LNCAP (cell line): ENCODE measurements around the gene HPS6.

ENCODE experiments used
- TF ChIP-seq, protein P1 (sequence below): fragments of 450-650 bp; IDR thresholded peaks from 2 replicates; pipeline ENCODE4 v1.5.1; 2017; ENCODE audit warnings: mild to moderate bottlenecking

HPS6 gene

DNA sequence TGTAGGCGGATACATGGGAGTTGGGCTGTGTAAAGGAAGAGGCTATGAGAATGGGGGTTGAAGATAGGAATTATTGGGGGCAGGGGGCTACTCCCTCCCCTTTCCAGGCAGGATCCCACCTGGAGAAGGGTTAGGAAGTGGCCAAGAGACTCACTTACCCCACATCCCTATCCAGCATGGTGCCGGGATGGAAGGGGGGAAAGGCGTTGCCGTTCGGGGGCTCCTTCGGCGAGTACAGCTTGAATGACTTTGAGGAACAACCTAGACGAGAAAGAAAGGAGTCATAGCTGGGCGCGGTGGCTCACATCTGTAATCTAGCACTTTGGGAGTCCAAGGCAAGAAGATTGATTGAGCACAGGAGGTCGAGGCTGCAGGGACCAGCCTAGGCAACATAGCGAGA lies 46.1 kb downstream of the HPS6 start:
- TF ChIP-seq, protein P1, sequence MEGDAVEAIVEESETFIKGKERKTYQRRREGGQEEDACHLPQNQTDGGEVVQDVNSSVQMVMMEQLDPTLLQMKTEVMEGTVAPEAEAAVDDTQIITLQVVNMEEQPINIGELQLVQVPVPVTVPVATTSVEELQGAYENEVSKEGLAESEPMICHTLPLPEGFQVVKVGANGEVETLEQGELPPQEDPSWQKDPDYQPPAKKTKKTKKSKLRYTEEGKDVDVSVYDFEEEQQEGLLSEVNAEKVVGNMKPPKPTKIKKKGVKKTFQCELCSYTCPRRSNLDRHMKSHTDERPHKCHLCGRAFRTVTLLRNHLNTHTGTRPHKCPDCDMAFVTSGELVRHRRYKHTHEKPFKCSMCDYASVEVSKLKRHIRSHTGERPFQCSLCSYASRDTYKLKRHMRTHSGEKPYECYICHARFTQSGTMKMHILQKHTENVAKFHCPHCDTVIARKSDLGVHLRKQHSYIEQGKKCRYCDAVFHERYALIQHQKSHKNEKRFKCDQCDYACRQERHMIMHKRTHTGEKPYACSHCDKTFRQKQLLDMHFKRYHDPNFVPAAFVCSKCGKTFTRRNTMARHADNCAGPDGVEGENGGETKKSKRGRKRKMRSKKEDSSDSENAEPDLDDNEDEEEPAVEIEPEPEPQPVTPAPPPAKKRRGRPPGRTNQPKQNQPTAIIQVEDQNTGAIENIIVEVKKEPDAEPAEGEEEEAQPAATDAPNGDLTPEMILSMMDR: no peak

DNA sequence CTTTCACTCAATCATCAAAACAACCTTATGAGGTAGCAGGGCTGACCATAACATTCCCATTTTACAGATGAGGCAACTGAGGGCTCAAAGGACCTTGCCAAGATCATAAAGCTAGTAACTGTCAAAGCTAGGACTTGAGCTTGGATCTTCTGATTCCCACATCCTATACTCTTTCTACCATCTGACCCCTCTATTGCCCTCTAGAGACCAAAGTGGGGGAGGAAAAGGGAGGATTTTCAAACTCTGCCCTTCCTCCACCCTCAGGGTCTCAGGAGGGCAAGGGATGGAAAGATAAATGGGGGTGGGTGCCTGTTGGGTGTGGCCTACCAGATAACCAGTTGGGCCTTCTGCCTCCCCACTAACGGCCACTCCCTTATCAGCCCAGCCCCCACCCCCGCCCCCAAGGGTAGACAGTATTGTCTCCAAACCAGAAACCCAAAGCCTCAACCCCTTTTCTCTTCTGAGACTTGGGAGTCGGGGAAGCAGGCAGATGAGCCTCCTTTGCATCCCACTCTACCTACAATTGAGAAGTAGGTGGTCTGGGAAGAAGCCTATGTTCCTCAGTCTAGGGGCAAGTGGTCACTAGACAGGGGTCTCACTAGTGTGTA lies 47.2 kb downstream of the HPS6 start:
- TF ChIP-seq, protein P1: no peak

DNA sequence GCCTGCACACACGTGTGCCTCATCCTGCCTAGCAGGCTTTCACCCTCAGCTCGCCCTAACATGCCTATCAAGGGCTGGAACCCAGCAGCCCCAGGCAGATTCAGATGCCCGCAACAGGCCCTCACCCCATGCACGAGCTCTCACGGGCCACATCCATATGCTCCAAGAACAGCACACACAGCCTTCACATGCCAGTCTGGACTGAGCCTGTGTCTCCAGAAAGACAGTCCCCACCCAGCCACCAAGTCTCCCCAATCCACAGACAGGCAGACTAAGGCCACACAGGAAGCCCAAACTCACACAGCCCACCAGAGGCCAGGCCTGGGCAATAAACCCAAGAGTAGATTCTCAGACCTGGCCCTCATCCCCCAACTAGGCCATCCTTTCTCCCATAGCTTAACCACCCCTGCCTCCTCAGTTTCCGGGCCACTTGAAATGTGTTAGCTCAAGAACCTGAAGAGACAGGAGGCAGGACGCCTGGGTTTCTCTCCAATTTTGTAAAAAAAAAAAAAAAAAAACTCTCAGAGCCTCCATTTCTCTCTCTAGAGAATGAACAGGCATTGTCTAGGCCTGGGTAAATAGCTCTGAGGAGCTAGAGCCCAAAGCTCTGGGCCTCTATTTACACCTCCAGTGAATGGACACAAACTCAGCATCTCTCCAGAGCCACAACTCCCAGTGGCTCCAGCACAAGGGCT lies 48.3 kb downstream of the HPS6 start:
- TF ChIP-seq, protein P1: no peak

DNA sequence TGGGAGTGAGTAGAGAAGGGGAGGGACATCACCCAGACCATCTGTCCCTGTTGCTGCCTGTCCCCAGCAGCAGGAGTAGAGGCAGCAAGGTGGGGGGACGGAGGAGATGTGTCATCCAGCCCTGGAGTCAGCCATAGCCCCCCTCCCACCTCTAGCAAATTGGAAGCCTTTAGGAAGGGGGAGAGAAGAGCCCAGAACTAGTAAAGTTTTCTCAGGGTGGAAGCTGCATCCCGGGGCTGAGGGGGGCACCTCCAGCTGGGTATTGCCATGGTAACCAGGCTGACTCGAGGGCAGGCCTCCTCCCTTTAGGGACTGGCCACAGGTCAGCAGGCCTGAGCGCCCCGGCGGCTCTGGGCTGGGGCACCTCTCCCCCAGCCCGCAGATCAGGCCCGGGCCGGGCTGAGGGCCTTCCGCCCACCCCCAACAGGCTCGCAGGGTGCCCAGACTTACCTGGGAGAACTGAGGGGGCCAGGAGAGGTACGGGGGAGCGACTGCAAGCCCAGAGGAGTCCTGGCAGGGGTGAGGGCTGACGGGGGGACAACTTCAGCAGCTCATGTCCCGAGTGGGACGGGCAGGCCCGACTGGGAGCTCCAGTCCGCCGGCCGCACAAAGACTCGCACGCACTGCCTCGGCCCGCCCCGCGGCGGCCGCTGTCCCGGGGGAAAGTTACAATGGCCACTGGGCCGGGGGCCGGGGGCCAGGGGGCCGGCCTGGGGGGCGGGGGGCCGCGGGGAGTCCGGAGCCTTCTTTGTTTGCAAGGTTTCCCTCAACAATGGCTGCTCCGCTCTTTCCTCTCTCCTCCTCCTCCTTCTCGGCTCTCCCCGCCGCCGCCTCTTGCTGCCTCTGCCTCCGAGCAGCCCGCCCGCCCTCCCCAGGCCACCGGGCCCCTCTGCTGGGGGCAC lies 49.1 kb downstream of the HPS6 start:
- TF ChIP-seq, protein P1: no peak

DNA sequence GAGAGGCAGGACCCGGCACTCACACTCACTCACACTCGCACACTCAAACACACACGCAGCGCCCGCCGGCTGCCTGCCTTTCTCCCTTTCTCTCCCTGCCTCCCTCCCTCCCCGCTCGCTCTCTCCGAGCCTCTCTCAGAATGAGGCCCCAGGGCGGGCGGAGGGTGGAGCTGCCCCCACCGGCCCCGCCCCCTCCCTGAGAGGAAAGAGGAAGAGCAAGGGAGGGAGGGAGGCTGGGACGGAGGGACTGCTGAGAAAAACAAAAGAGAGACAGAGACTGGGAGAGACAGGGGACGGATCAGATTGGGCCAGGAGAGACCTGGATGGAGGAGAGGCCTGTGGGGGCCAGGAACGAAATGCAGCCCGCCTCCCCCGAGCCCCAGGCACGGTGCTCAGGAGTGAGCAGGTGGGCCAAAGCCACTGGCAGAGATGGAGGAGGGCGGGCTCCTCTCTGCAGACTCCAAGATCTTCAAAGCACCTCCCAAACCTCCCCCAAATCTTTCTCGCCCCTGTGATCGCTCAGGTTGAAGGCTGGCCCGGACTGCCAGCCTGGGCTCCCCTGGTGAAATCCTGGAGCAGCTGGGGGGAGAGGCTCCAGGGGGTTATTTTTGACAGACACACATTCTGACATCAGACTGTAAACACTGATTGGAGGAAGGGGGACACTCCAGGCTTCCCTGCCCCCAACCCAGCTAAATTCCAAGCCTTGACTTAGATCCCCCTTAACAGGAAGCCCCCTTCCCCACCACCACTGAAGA lies 49.9 kb downstream of the HPS6 start:
- TF ChIP-seq, protein P1: no peak

DNA sequence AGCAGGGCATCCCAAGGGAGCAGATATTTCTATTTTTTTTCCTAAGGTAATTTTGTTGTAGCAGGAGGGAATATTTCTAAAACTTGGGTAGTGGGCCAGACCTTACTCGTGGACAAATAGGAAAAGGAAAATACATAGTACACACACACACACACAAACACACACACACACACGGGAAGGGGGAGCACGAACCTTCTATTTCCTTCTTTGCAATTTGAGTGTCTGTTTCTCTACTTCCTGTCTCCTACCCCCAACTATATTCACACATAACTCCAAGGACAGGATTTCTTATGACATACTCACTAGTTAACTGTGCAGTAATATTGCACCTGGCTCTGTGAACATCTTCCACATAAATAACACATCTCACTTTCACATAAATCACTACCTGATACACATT lies 50.6 kb downstream of the HPS6 start:
- TF ChIP-seq, protein P1: no peak

DNA sequence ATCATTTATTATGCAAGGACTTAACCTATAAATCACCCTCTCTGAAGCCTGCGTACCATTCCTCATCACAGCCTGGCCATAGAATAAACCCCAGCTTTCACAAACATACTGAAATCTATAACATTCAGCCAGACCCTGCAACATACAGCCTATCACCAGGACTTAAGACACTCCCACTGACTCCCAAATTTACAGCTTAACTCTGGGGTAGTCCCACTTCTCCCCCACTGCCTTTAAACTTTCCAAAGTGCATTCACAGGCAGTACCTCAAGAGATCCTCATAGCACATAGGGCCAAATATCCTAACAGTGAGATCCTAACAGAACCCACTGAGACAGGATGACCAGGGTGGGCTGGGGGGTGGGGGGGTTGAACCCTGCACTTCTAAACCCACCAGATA lies 51.5 kb downstream of the HPS6 start:
- TF ChIP-seq, protein P1: no peak
